Adrenal gland (tissue), 12 donors: ENCODE measurements around the gene MGAT5. TPM values are rescaled to one million over a fixed set of nuclear protein-coding genes. Genes with fewer than 3 reads are reported as not detected.

ENCODE experiments used
- DNase-seq, 7 donors: peaks; one replicate each; pipeline ENCODE4 v3.0.0-alpha.2; 2019 to 2020
- H3K27ac ChIP-seq, 5 donors: fragments of 200-600 bp; sonication (generic) in 4 of 5; 1 replicate in 3 of 5; 2 replicates in 2 of 5; pipeline versions ENCODE4 v1.5.1 to v1.8.0; 2016 to 2020; ENCODE audit warnings: mild to moderate bottlenecking in 1 of 5
- H3K27me3 ChIP-seq: fragments of 200-600 bp; 2 replicates; pipeline ENCODE4 v1.8.0; 2021
- H3K36me3 ChIP-seq, 2 donors: fragments of 200-600 bp; replicated peaks in 1 of 2; 1 replicate in 1 of 2; 2 replicates in 1 of 2; pipeline versions ENCODE4 v1.5.1 to v1.8.0; 2018 to 2022
- H3K4me1 ChIP-seq, 2 donors: fragments of 200-600 bp; replicated peaks in 1 of 2; 1 replicate in 1 of 2; 2 replicates in 1 of 2; pipeline versions ENCODE4 v1.5.1 to v1.8.0; 2018 to 2021
- H3K4me3 ChIP-seq, 4 donors: fragments of 200-600 bp; sonication (generic) in 3 of 4; one replicate each; pipeline ENCODE4 v1.5.1; 2016 to 2018
- H3K9me3 ChIP-seq, 3 donors: fragments of 200-600 bp; sonication (generic) in 1 of 3; replicated peaks in 1 of 3; 1 replicate in 2 of 3; 2 replicates in 1 of 3; pipeline versions ENCODE4 v1.5.1 to v1.8.0; 2016 to 2021
- CTCF ChIP-seq, 6 experiments: fragments of 450-650 bp in 4 of 6; fragments of 200-600 bp in 2 of 6; sonication (generic) in 1 of 6; IDR thresholded peaks; 1 replicate in 5 of 6; 2 replicates in 1 of 6; pipeline versions ENCODE4 v1.5.1 to v1.8.0; 2016 to 2021; ENCODE audit warnings: antibody characterized with exemption in 6 of 6, mild to moderate bottlenecking in 2 of 6, moderate library complexity in 1 of 6
- POLR2A ChIP-seq, 2 donors: fragments of 450-650 bp; IDR thresholded peaks; one replicate each; pipeline ENCODE4 v1.6.1; 2017; ENCODE audit warnings: antibody characterized with exemption in 2 of 2, mild to moderate bottlenecking in 2 of 2, moderate library complexity in 1 of 2
- WGBS, 4 donors: extraction: QIAGEN DNeasy Blood & Tissue Kit in 2 of 4; methylation state at CpG; one replicate each; pipeline versions ENCODE4 v1.1.5 to v1.1.7; 2013 to 2017; 5-methylcytosine and 5-hydroxymethylcytosine counted together
- intact Hi-C, 2 donors: fragments of 100-400 bp; cut with DNase I; formaldehyde crosslinking; loops; one replicate each; pipeline versions ENCODE4 v1.14.1 to v1.15.0; 2022 to 2023
- polyA plus RNA-seq, 3 donors: library from polyadenylated mRNA; stranded (reverse); fragments of 200-250 nt in 2 of 3; fragments of 350-450 nt in 1 of 3; fragmentation: Illumina TruSeq in 1 of 3; extraction: RNeasy Lipid Tissue Mini Kit (QIAGEN cat#74804) in 1 of 3; gene quantifications; one replicate each; pipeline ENCODE4 v1.2.3, GENCODE V29; 2013 to 2014
- total RNA-seq, 9 donors: library from RNA; depleted of rRNA in 4 of 9; stranded (reverse); fragments of >200 nt in 4 of 9; fragments of 120-200 nt in 1 of 9; fragmentation: NEBNext Ultra II Directional in 1 of 9; extraction: Animal tissue kit (Norgen Biotek cat#: 25700) in 1 of 9; gene quantifications; one replicate each; pipeline versions ENCODE4 v1.1.0 to v1.2.4, GENCODE V29; 2013 to 2023
- donor health status: healthy with polysubstance abuse.
- donor health status: Bipolar disorder and iron deficiency.
- donor health status: DM: yes; HTN: yes; CAD: no.
- donor health status: DM: no; HTN: no; CAD: no.
- donor health status: DM: no; HTN: no; CAD: no.
- donor health status: DM: yes; HTN: yes; CAD: no.

Gene MGAT5
- total and polyA plus RNA-seq, 12 donors, result 2.9 to 74.6 (median 41.1) TPM

GRCh38 chr2:134448650-134449049 lies 194.8 kb downstream of the MGAT5 start:
- Histone ChIP-seq H3K4me1 (peaks cover 0 to 7% of the 10 kb centered on the region in 2 donors), H3K27me3 (no peaks in the 10 kb centered on the region), H3K9me3 (no peaks in the 10 kb centered on the region), H3K4me3 (no peak overlapping the region), H3K36me3 (peaks cover 0 to 6% of the 10 kb centered on the region in 2 donors), H3K27ac (no peak overlapping the region)
- no peak for TF ChIP-seq CTCF (IDR thresholded peaks at IDR 0.05)
- no peak for TF ChIP-seq POLR2A (IDR thresholded peaks at IDR 0.05)
- 93 to 100% (median 94%) methylated on average over 2 to 6 of the region's 6 CpGs for WGBS, 4 donors
- DNase-seq, result no peak
- intact Hi-C loops, result no loop called here

GRCh38 chr2:134449157-134449556 lies 195.3 kb downstream of the MGAT5 start:
- Histone ChIP-seq H3K27me3 (no peaks in the 10 kb centered on the region), H3K4me1 (peaks cover 0 to 7% of the 10 kb centered on the region in 2 donors), H3K4me3 (no peak overlapping the region), H3K27ac (no peak overlapping the region), H3K9me3 (no peaks in the 10 kb centered on the region), H3K36me3 (peaks cover 0 to 6% of the 10 kb centered on the region in 2 donors)
- no peak for DNase-seq
- TF ChIP-seq POLR2A (IDR thresholded peaks at IDR 0.05), result no peak
- no peak for TF ChIP-seq CTCF (IDR thresholded peaks at IDR 0.05)
- WGBS, 4 donors, result 79 to 92% (median 86%) methylated on average over 7 of the region's 7 CpGs
- intact Hi-C loops, result no loop called here

GRCh38 chr2:134449751-134450513 lies 196.1 kb downstream of the MGAT5 start:
- intact Hi-C loops, result loop anchor here (10.0 kb wide), 2 partner anchors 335 to 465 kb away; partner anchors contain the start of gene CCNT2 (in 1 of the 2)
- WGBS, 4 donors, result 95 to 97% (median 97%) methylated on average over 14 to 15 of the region's 15 CpGs

GRCh38 chr2:134451347-134451630 lies 197.4 kb downstream of the MGAT5 start:
- no peaks in the 10 kb centered on the region for H3K9me3 ChIP-seq
- no peak for DNase-seq
- intact Hi-C loops, result loop anchor here (10.0 kb wide), 2 partner anchors 336 to 464 kb away; partner anchors contain the start of gene CCNT2 (in 1 of the 2)
- H3K36me3 ChIP-seq, result peaks cover 0 to 6% of the 10 kb centered on the region in 2 donors
- TF ChIP-seq CTCF (IDR thresholded peaks at IDR 0.05) (no peak), POLR2A (IDR thresholded peaks at IDR 0.05) (no peak)
- H3K4me1 ChIP-seq, result peaks cover 0 to 1% of the 10 kb centered on the region in 2 donors
- no peak overlapping the region for H3K27ac ChIP-seq
- H3K27me3 ChIP-seq, result no peaks in the 10 kb centered on the region
- no peak overlapping the region for H3K4me3 ChIP-seq
- WGBS, 4 donors, result 46 to 72% (median 48%) methylated on average over 2 of the region's 2 CpGs

More at GRCh38 chr2:134449751-134450513, 196.1 kb downstream of the MGAT5 start:
- TF ChIP-seq CTCF (IDR thresholded peaks at IDR 0.05), result no peak
- no peak for TF ChIP-seq POLR2A (IDR thresholded peaks at IDR 0.05)
- Histone ChIP-seq H3K4me3 (no peak overlapping the region), H3K36me3 (peaks cover 0 to 6% of the 10 kb centered on the region in 2 donors), H3K9me3 (no peaks in the 10 kb centered on the region), H3K27ac (no peak overlapping the region), H3K4me1 (peaks cover 0 to 7% of the 10 kb centered on the region in 2 donors), H3K27me3 (no peaks in the 10 kb centered on the region)
- DNase-seq, result no peak
